Breast epithelium (tissue), 4 donors: ENCODE data around the gene FADS2. TPM values are rescaled to one million over a fixed set of nuclear protein-coding genes. Genes with fewer than 3 reads are reported as not detected.

Experiments
- DNase-seq, 2 donors: peaks; one replicate each; pipeline ENCODE4 v3.0.0-alpha.2; 2019; ENCODE audit warnings: low spot score in 2 of 2
- H3K27ac ChIP-seq, 2 donors: fragments of 200-600 bp; sonication (generic) in 1 of 2; one replicate each; pipeline ENCODE4 v1.5.1; 2016 to 2019; ENCODE audit warnings: mild to moderate bottlenecking in 1 of 2
- H3K27me3 ChIP-seq, 2 donors: fragments of 200-600 bp; sonication (generic) in 1 of 2; one replicate each; pipeline versions ENCODE4 v1.5.1 to v1.6.0; 2017 to 2019; ENCODE audit warnings: control low read depth in 1 of 2, mild to moderate bottlenecking in 1 of 2
- H3K36me3 ChIP-seq: fragments of 200-600 bp; one replicate; pipeline ENCODE4 v1.5.1; 2019
- H3K4me1 ChIP-seq, 2 donors: fragments of 200-600 bp; sonication (generic); one replicate each; pipeline ENCODE4 v1.5.1; 2016 to 2019; ENCODE audit warnings: control low read depth in 1 of 2
- H3K4me3 ChIP-seq, 3 donors: fragments of 200-600 bp; sonication (generic); 1 replicate in 2 of 3; 2 replicates in 1 of 3; pipeline ENCODE4 v1.5.1; 2016 to 2019; ENCODE audit warnings: mild to moderate bottlenecking in 3 of 3, moderate library complexity in 2 of 3
- H3K9me3 ChIP-seq, 2 donors: fragments of 200-600 bp; sonication (generic) in 1 of 2; one replicate each; pipeline ENCODE4 v1.5.1; 2016 to 2019; ENCODE audit warnings: control low read depth in 1 of 2
- CTCF ChIP-seq, 3 donors: fragments of 450-650 bp; IDR thresholded peaks; one replicate each; pipeline ENCODE4 v1.5.1; 2016 to 2017; ENCODE audit warnings: antibody characterized with exemption in 3 of 3, mild to moderate bottlenecking in 3 of 3, moderate library complexity in 3 of 3
- POLR2A ChIP-seq: fragments of 450-650 bp; IDR thresholded peaks from one replicate; pipeline ENCODE4 v1.6.1; 2016; ENCODE audit warnings: antibody characterized with exemption, mild to moderate bottlenecking, moderate library complexity
- POLR2AphosphoS5 ChIP-seq, 3 donors: sonication (generic); formaldehyde crosslinking; IDR thresholded peaks; one replicate each; pipeline ENCODE4 v1.6.1; 2017; ENCODE audit warnings: antibody characterized with exemption in 3 of 3
- intact Hi-C: fragments of 100-400 bp; cut with DNase I; formaldehyde crosslinking; loops from one replicate; pipeline ENCODE4 v1.15.1; 2023; ENCODE audit warnings: low total_unique reads
- total RNA-seq, 3 donors: library from RNA; depleted of rRNA; stranded (reverse); fragments of >200 nt; gene quantifications; one replicate each; pipeline ENCODE4 v1.1.0, GENCODE V29; 2016

FADS2 gene
- total RNA-seq, 3 donors from 2014 or later: 5.6 to 35.8 (median 7.5) TPM

GRCh38 chr11:61901397-61901796, 73.3 kb downstream of the FADS2 start:
- Histone ChIP-seq H3K9me3 (no peaks in the 10 kb centered on the region), H3K27ac (peak overlapping the region in 1 of 2 donors; percentile 88), H3K27me3 (no peaks in the 10 kb centered on the region), H3K4me3 (no peak overlapping the region), H3K4me1 (peaks cover 0 to 4% of the 10 kb centered on the region in 2 donors), H3K36me3 (no peaks in the 10 kb centered on the region)
- no peak for TF ChIP-seq POLR2A
- TF ChIP-seq CTCF (IDR thresholded peaks at IDR 0.05): no peak
- no peak for TF ChIP-seq POLR2AphosphoS5 (IDR thresholded peaks at IDR 0.05)
- DNase-seq: no peak
- intact Hi-C loops: loop anchor here (10.0 kb wide), 1 partner anchor 173 kb away; no protein-coding TSS in a partner anchor

- Histone ChIP-seq H3K4me3 (no peak overlapping the region), H3K9me3 (no peaks in the 10 kb centered on the region), H3K4me1 (peaks cover 0 to 4% of the 10 kb centered on the region in 2 donors), H3K27ac (no peak overlapping the region), H3K27me3 (no peaks in the 10 kb centered on the region), H3K36me3 (no peaks in the 10 kb centered on the region)
- intact Hi-C loops: loop anchor here (10.0 kb wide), 1 partner anchor 172 kb away; no protein-coding TSS in a partner anchor
- TF ChIP-seq POLR2AphosphoS5 (IDR thresholded peaks at IDR 0.05) (no peak), POLR2A (no peak), CTCF (IDR thresholded peaks at IDR 0.05) (no peak)
- no peak for DNase-seq
Measured at GRCh38 chr11:61902313-61902712, 74.2 kb downstream of the FADS2 start.

GRCh38 chr11:61903845-61904244, 75.7 kb downstream of the FADS2 start:
- Histone ChIP-seq H3K27me3 (no peaks in the 10 kb centered on the region), H3K9me3 (no peaks in the 10 kb centered on the region), H3K4me3 (peak overlapping the region in 2 of 3 donors; percentile 19 to 32), H3K27ac (peak overlapping the region in 1 of 2 donors; percentile 55), H3K4me1 (no peaks in the 10 kb centered on the region), H3K36me3 (no peaks in the 10 kb centered on the region)
- TF ChIP-seq CTCF (IDR thresholded peaks at IDR 0.05): no peak
- TF ChIP-seq POLR2A: no peak
- TF ChIP-seq POLR2AphosphoS5 (IDR thresholded peaks at IDR 0.05): no peak
- DNase-seq: no peak
- intact Hi-C loops: loop anchor here (10.0 kb wide), 1 partner anchor 171 kb away; no protein-coding TSS in a partner anchor

- Histone ChIP-seq H3K27ac (peak overlapping the region in 1 of 2 donors; percentile 55), H3K36me3 (no peaks in the 10 kb centered on the region), H3K4me1 (no peaks in the 10 kb centered on the region), H3K4me3 (peak overlapping the region in 2 of 3 donors; percentile 19 to 32), H3K27me3 (no peaks in the 10 kb centered on the region), H3K9me3 (no peaks in the 10 kb centered on the region)
- intact Hi-C loops: loop anchor here (10.0 kb wide), 1 partner anchor 170 kb away; no protein-coding TSS in a partner anchor
- TF ChIP-seq CTCF (IDR thresholded peaks at IDR 0.05): no peak
- no peak for TF ChIP-seq POLR2A
- TF ChIP-seq POLR2AphosphoS5 (IDR thresholded peaks at IDR 0.05): no peak
- no peak for DNase-seq
Measured at GRCh38 chr11:61904539-61905048, 76.5 kb downstream of the FADS2 start.

GRCh38 chr11:61905067-61905696, 77.1 kb downstream of the FADS2 start:
- H3K36me3 ChIP-seq: no peaks in the 10 kb centered on the region
- no peaks in the 10 kb centered on the region for H3K9me3 ChIP-seq
- no peak for TF ChIP-seq CTCF (IDR thresholded peaks at IDR 0.05)
- TF ChIP-seq POLR2AphosphoS5 (IDR thresholded peaks at IDR 0.05): no peak
- no peak for TF ChIP-seq POLR2A
- intact Hi-C loops: loop anchor here (10.0 kb wide), 1 partner anchor 170 kb away; no protein-coding TSS in a partner anchor
- no peak for DNase-seq
- H3K4me1 ChIP-seq: no peaks in the 10 kb centered on the region
- no peak overlapping the region for H3K4me3 ChIP-seq
- H3K27ac ChIP-seq: peak overlapping the region in 1 of 2 donors; percentile 49
- no peaks in the 10 kb centered on the region for H3K27me3 ChIP-seq
